Neural progenitor cell (in vitro differentiated cells): ENCODE results near the gene INAFM1.

Source experiments
- CTCF ChIP-seq: fragments of 200-600 bp; sonication (generic); IDR thresholded peaks from 2 replicates; pipeline ENCODE4 v1.5.1; 2017; ENCODE audit warnings: antibody characterized with exemption, mild to moderate bottlenecking
- EZH2 ChIP-seq: fragments of 200-600 bp; sonication (generic); IDR thresholded peaks from 2 replicates; pipeline ENCODE4 v1.6.1; 2017; ENCODE audit warnings: antibody characterized with exemption, mild to moderate bottlenecking, moderate library complexity

- TF ChIP-seq CTCF (no peak), EZH2 (no peak)
These were observed 6.7 kb upstream of the INAFM1 start for GRCh38 chr19:47268028-47268427.
